ENCODE results near the gene ARHGEF17. TPM values are rescaled to one million over a fixed set of nuclear protein-coding genes. Genes with fewer than 3 reads are reported as not detected.

ARHGEF17 gene
- total RNA-seq, 4 donors from 2014 or later, result 12.0 to 44.9 (median 27.1) TPM

DNA sequence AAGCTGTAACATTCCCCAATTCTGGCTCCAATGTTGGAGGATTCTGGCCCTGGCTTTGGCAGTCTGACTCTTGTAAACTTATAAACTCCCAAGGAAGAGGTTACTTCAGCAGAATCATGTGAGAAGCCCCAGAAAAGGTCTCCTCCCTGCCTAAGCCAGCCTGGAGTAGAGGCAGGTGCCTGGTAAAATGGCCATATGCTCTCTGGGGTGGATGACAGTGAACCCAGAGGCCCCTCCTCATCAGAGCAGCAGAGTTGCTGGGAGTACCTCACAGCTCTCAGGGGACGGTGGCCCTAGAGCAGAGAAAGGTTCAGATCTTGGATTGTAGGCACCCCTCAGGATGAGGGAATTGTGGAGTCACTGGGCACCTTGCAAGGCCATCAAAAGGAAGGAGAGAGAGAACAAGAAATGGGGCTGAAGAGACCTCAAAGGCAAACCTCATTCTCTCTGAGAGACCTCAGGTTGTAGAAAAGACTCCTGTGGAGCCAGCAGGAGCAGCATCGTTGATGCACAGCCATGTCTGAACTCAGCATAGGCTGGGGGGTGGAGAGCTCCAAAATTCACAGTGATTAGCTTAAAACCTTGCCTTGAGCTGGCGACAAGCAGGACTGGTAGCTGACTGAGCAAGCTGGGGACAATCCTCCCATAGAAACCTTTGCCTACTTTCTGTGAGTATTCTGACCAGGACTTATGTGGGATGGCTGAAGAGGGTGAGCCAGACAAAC is 40.8 kb upstream of the ARHGEF17 start:
- Histone ChIP-seq H3K4me3 (no peak overlapping the region), H3K27ac (no peak overlapping the region), H3K4me1 (peaks cover 0 to 16% (median 4%) of the 10 kb centered on the region in 4 donors), H3K9me3 (no peaks in the 10 kb centered on the region), H3K36me3 (no peaks in the 10 kb centered on the region), H3K27me3 (peaks cover 33% of the 10 kb centered on the region)
- TF ChIP-seq EP300 (IDR thresholded peaks at IDR 0.05; ENCODE audit: low read depth), result no peak
- TF ChIP-seq, protein P1, sequence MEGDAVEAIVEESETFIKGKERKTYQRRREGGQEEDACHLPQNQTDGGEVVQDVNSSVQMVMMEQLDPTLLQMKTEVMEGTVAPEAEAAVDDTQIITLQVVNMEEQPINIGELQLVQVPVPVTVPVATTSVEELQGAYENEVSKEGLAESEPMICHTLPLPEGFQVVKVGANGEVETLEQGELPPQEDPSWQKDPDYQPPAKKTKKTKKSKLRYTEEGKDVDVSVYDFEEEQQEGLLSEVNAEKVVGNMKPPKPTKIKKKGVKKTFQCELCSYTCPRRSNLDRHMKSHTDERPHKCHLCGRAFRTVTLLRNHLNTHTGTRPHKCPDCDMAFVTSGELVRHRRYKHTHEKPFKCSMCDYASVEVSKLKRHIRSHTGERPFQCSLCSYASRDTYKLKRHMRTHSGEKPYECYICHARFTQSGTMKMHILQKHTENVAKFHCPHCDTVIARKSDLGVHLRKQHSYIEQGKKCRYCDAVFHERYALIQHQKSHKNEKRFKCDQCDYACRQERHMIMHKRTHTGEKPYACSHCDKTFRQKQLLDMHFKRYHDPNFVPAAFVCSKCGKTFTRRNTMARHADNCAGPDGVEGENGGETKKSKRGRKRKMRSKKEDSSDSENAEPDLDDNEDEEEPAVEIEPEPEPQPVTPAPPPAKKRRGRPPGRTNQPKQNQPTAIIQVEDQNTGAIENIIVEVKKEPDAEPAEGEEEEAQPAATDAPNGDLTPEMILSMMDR (IDR thresholded peaks at IDR 0.05), result no peak
- no peak for TF ChIP-seq POLR2A (IDR thresholded peaks at IDR 0.05)
- TF ChIP-seq POLR2AphosphoS5 (IDR thresholded peaks at IDR 0.05), result no peak
- in situ Hi-C loops (cut with MboI; ENCODE audit: low pct_ligation_motif_present in 1 of 4, low pct_unique_long_range_greater_than_20kb in 1 of 4, low sequenced_read_pairs in 3 of 4) (no loop called here), intact Hi-C loops (cut with DNase I; ENCODE audit: low total_unique reads) (no loop called here)
- no peak for DNase-seq
- 78% methylated on average over 3 of the region's 3 CpGs; no CpG with 5 or more reads in 1 of the 2 donors for WGBS, 2 donors (ENCODE audit: low coverage in 1 of 2)

DNA sequence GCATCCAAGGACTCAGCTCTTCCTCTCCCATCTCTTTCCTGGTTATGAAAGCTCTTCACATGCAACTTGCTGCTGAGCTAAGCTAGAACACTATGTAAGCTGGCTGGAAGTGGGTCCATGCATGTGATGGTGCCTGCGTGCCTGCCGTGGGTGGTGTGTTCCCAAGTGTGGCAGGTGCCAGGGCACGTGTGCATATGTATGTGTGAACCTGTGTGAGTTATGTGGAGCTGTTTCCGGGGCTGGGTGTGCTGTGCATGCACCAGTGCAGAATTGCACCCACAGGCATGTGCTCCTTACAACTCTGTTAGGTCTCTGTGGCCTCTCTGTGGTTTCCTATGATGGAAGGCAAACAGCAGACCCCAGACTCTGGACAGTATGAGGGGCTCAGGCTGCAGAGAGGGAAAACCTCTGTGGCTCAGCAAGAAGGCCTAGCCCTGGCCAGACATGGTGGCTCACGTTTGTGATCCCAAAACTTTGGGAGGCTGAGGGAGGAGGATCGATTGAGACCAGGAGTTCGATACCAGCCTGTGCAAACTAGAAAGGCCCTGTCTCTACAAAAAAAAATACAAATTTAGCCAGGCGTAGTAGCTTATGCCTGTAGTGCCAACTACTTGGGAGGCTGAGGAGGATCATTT is 40.1 kb upstream of the ARHGEF17 start:
- intact Hi-C loops (cut with DNase I; ENCODE audit: low total_unique reads) (no loop called here), in situ Hi-C loops (cut with MboI; ENCODE audit: low pct_ligation_motif_present in 1 of 4, low pct_unique_long_range_greater_than_20kb in 1 of 4, low sequenced_read_pairs in 3 of 4) (no loop called here)
- WGBS, 2 donors (ENCODE audit: low coverage in 1 of 2), result 80 to 100% methylated on average over 1 to 8 of the region's 8 CpGs
- H3K4me1 ChIP-seq, result peaks cover 0 to 16% (median 4%) of the 10 kb centered on the region in 4 donors
- no peaks in the 10 kb centered on the region for H3K36me3 ChIP-seq
- no peak for DNase-seq
- TF ChIP-seq POLR2AphosphoS5 (IDR thresholded peaks at IDR 0.05), result no peak
- TF ChIP-seq POLR2A (IDR thresholded peaks at IDR 0.05), result no peak
- TF ChIP-seq, protein P1 (IDR thresholded peaks at IDR 0.05), result no peak
- TF ChIP-seq EP300 (IDR thresholded peaks at IDR 0.05; ENCODE audit: low read depth), result no peak
- no peak overlapping the region for H3K4me3 ChIP-seq
- H3K9me3 ChIP-seq, result no peaks in the 10 kb centered on the region
- no peak overlapping the region for H3K27ac ChIP-seq
- peaks cover 28% of the 10 kb centered on the region for H3K27me3 ChIP-seq

DNA sequence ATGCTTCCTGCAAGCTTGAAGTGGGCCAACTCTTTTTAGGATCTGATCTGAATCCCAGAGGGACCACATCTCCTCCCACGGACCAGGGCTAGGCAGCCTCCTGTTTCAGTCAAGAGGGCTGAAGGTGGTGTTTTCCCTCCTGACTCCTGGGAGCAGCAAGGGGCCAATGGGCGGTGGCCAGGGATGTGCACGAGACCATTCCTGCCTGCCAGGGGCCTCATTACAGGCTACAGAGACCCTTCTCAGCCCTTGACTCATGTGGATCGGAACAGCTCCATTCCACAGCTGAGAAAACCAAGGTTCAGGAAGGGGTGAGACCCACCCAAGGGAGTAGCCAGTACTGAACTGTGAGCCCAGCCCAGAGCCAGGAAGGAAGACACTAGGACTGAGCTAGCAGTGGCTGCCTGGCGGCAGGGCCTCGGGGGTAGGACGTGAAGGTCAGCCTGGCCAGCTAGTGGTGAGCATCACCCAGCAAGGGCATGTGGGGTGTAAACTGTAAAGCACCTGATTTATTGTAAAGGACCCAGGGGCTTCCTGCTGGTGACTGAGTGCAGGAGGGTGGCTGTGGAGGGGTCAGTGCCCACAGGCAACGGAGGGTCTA is 39.3 kb upstream of the ARHGEF17 start:
- Histone ChIP-seq H3K9me3 (no peaks in the 10 kb centered on the region), H3K4me3 (no peak overlapping the region), H3K4me1 (peaks cover 0 to 16% (median 4%) of the 10 kb centered on the region in 4 donors), H3K27me3 (peaks cover 20% of the 10 kb centered on the region), H3K27ac (no peak overlapping the region), H3K36me3 (no peaks in the 10 kb centered on the region)
- TF ChIP-seq POLR2AphosphoS5 (IDR thresholded peaks at IDR 0.05) (no peak), EP300 (IDR thresholded peaks at IDR 0.05; ENCODE audit: low read depth) (no peak), POLR2A (IDR thresholded peaks at IDR 0.05) (no peak)
- TF ChIP-seq, protein P1 (IDR thresholded peaks at IDR 0.05), result no peak
- DNase-seq, result no peak
- WGBS, 2 donors (ENCODE audit: low coverage in 1 of 2), result 90% methylated on average over 8 of the region's 8 CpGs; no CpG with 5 or more reads in 1 of the 2 donors
- in situ Hi-C loops (cut with MboI; ENCODE audit: low pct_ligation_motif_present in 1 of 4, low pct_unique_long_range_greater_than_20kb in 1 of 4, low sequenced_read_pairs in 3 of 4) (no loop called here), intact Hi-C loops (cut with DNase I; ENCODE audit: low total_unique reads) (no loop called here)

DNA sequence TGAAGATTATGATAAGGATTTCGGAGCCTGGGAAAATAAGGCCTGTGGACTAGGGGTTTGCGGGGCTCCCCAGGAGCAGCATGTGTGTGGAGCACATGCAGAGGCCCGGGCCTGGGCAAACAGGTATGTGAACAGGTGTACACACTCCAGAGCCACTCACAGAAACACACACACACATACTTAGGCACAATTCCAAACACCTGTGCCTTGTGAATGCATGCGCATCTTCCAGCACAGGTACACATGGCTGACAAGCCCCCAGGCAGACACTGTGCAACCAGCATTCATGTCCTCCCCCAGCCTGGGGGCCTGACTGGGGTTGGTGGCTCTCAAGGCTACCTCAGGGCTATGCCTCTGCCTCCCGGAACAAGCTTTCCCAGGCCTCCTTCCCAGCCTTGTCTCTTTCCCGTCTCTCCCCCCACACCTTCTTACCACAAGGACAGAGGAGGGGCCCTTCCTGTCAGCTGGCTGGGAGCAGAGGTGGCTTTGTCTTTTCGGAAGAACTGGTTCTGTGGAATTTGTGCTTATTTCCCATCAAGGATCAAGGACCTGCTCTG is 38.5 kb upstream of the ARHGEF17 start:
- H3K4me1 ChIP-seq, result peaks cover 0 to 11% (median 2%) of the 10 kb centered on the region in 4 donors
- no peaks in the 10 kb centered on the region for H3K36me3 ChIP-seq
- DNase-seq, result no peak
- H3K27me3 ChIP-seq, result peaks cover 13% of the 10 kb centered on the region
- no peaks in the 10 kb centered on the region for H3K9me3 ChIP-seq
- intact Hi-C loops (cut with DNase I; ENCODE audit: low total_unique reads), result no loop called here
- H3K4me3 ChIP-seq, result no peak overlapping the region
- in situ Hi-C loops (cut with MboI; ENCODE audit: low pct_ligation_motif_present in 1 of 4, low pct_unique_long_range_greater_than_20kb in 1 of 4, low sequenced_read_pairs in 3 of 4), result no loop called here
- WGBS, 2 donors (ENCODE audit: low coverage in 1 of 2), result 67 to 76% methylated on average over 5 to 7 of the region's 7 CpGs
- TF ChIP-seq, protein P1 (IDR thresholded peaks at IDR 0.05), result no peak
- TF ChIP-seq POLR2A (IDR thresholded peaks at IDR 0.05), result no peak
- no peak for TF ChIP-seq POLR2AphosphoS5 (IDR thresholded peaks at IDR 0.05)
- no peak for TF ChIP-seq EP300 (IDR thresholded peaks at IDR 0.05; ENCODE audit: low read depth)
- H3K27ac ChIP-seq, result no peak overlapping the region

All from transverse colon (tissue), 4 donors.